Measurements from ENCODE around the gene SRMS. TPM values are rescaled to one million over a fixed set of nuclear protein-coding genes. Genes with fewer than 3 reads are reported as not detected.

Gene SRMS
- total and polyA plus RNA-seq, 2 donors (not counting 1 experiment from before 2014, with no cell fraction given): 0.17 to 0.54 TPM

GRCh38 chr20:63505723-63506122 is 41.8 kb downstream of the SRMS start:
- Histone ChIP-seq H4K20me1 (ENCODE audit: control insufficient read depth, insufficient read depth, low read length, poor library complexity, severe bottlenecking) (no peaks in the 10 kb centered on the region), H3K4me2 (replicated peaks; ENCODE audit: low read depth, low read length, poor library complexity, severe bottlenecking) (no peak overlapping the region), H3K9ac (ENCODE audit: low read length) (no peak overlapping the region), H3K36me3 (replicated peaks in 1 of 2; ENCODE audit: control extremely low read depth in 1 of 2, control insufficient read depth in 1 of 2, extremely low read depth in 1 of 2, insufficient read depth in 2 of 2, low read length in 1 of 2) (no peaks in the 10 kb centered on the region), H3K9me3 (ENCODE audit: control extremely low read depth in 1 of 3, control insufficient read depth in 2 of 3, insufficient read depth in 1 of 3, low read length in 2 of 3) (peaks cover 0 to 28% (median 0%) of the 10 kb centered on the region in 3 donors), H3K27ac (ENCODE audit: low read length in 2 of 2) (no peak overlapping the region), H3K4me1 (ENCODE audit: control insufficient read depth in 2 of 2, insufficient read depth in 2 of 2, low read length in 2 of 2) (no peaks in the 10 kb centered on the region), H3K27me3 (replicated peaks in 1 of 4; ENCODE audit: control extremely low read depth in 1 of 4, control insufficient read depth in 3 of 4, insufficient read depth in 4 of 4, low read length in 3 of 4) (peaks cover 0 to 24% (median 0%) of the 10 kb centered on the region in 4 experiments), H2AFZ (ENCODE audit: insufficient read depth, low read depth, low read length, poor library complexity, severe bottlenecking) (no peak overlapping the region), H3K4me3 (ENCODE audit: control extremely low read depth in 1 of 5, extremely low read depth in 1 of 5, insufficient read depth in 1 of 5, low read depth in 2 of 5, low read length in 4 of 5) (no peak overlapping the region), H3K79me2 (ENCODE audit: control insufficient read depth, insufficient read depth, low read length) (no peaks in the 10 kb centered on the region)
- CTCF ChIA-PET: interaction anchor here (1.0 to 1.5 kb wide), 2 partner anchors 9 to 15 kb away, joined by 3 to 7 read pairs; partner anchors contain the start of gene PPDPF
- H3K4me1 Mint-ChIP-seq: no peaks in the 10 kb centered on the region
- no peak overlapping the region for H3K27ac Mint-ChIP-seq
- TF ChIP-seq CTCF (IDR thresholded peaks at IDR 0.05): no peak
- TF ChIP-seq EZH2 (IDR thresholded peaks at IDR 0.05; ENCODE audit: borderline replicate concordance, insufficient read depth, low read depth, low read length, poor library complexity, severe bottlenecking): no peak
- POLR2A ChIA-PET: no interaction called here
- no peak for ATAC-seq (ENCODE audit: low read depth)
- 75% methylated on average over 7 of the region's 12 CpGs for WGBS (ENCODE audit: insufficient coverage)
- peaks cover 2% of the 10 kb centered on the region for H3K9me3 Mint-ChIP-seq (ENCODE audit: insufficient read depth)
- intact Hi-C loops (cut with micrococcal nuclease): no loop called here
- peaks cover 40% of the 10 kb centered on the region for H3K27me3 Mint-ChIP-seq
- no peak overlapping the region for H3K4me3 Mint-ChIP-seq
- DNase-seq: no peak

GRCh38 chr20:63505281-63505680 is 42.3 kb downstream of the SRMS start:
- H3K27me3 Mint-ChIP-seq: peaks cover 35% of the 10 kb centered on the region
- H3K4me1 Mint-ChIP-seq: no peaks in the 10 kb centered on the region
- CTCF ChIA-PET: interaction anchor here (1.0 to 1.5 kb wide), 3 partner anchors 8 to 16 kb away, joined by 3 to 7 read pairs (median 3); partner anchors contain the start of gene PPDPF
- no peaks in the 10 kb centered on the region for H4K20me1 ChIP-seq (ENCODE audit: control insufficient read depth, insufficient read depth, low read length, poor library complexity, severe bottlenecking)
- H3K9me3 Mint-ChIP-seq (ENCODE audit: insufficient read depth): peaks cover 2% of the 10 kb centered on the region
- H3K4me1 ChIP-seq (ENCODE audit: control insufficient read depth in 2 of 2, insufficient read depth in 2 of 2, low read length in 2 of 2): no peaks in the 10 kb centered on the region
- no peak for TF ChIP-seq CTCF (IDR thresholded peaks at IDR 0.05)
- TF ChIP-seq EZH2 (IDR thresholded peaks at IDR 0.05; ENCODE audit: borderline replicate concordance, insufficient read depth, low read depth, low read length, poor library complexity, severe bottlenecking): no peak
- no peaks in the 10 kb centered on the region for H3K36me3 ChIP-seq (replicated peaks in 1 of 2; ENCODE audit: control extremely low read depth in 1 of 2, control insufficient read depth in 1 of 2, extremely low read depth in 1 of 2, insufficient read depth in 2 of 2, low read length in 1 of 2)
- no peak overlapping the region for H3K27ac ChIP-seq (ENCODE audit: low read length in 2 of 2)
- H3K4me3 Mint-ChIP-seq: no peak overlapping the region
- intact Hi-C loops (cut with micrococcal nuclease): no loop called here
- 86% methylated on average over 7 of the region's 8 CpGs for WGBS (ENCODE audit: insufficient coverage)
- no peak overlapping the region for H3K27ac Mint-ChIP-seq
- ATAC-seq (ENCODE audit: low read depth) (no peak), DNase-seq (no peak)
- peaks cover 0 to 24% (median 0%) of the 10 kb centered on the region in 4 experiments for H3K27me3 ChIP-seq (replicated peaks in 1 of 4; ENCODE audit: control extremely low read depth in 1 of 4, control insufficient read depth in 3 of 4, insufficient read depth in 4 of 4, low read length in 3 of 4)
- no peak overlapping the region for H3K4me2 ChIP-seq (replicated peaks; ENCODE audit: low read depth, low read length, poor library complexity, severe bottlenecking)
- peaks cover 0 to 29% (median 0%) of the 10 kb centered on the region in 3 donors for H3K9me3 ChIP-seq (ENCODE audit: control extremely low read depth in 1 of 3, control insufficient read depth in 2 of 3, insufficient read depth in 1 of 3, low read length in 2 of 3)
- H3K79me2 ChIP-seq (ENCODE audit: control insufficient read depth, insufficient read depth, low read length): no peaks in the 10 kb centered on the region
- H3K9ac ChIP-seq (ENCODE audit: low read length): no peak overlapping the region
- POLR2A ChIA-PET: no interaction called here
- no peak overlapping the region for H2AFZ ChIP-seq (ENCODE audit: insufficient read depth, low read depth, low read length, poor library complexity, severe bottlenecking)
- no peak overlapping the region for H3K4me3 ChIP-seq (ENCODE audit: control extremely low read depth in 1 of 5, extremely low read depth in 1 of 5, insufficient read depth in 1 of 5, low read depth in 2 of 5, low read length in 4 of 5)
